C4-2B (cell line): ENCODE results near the gene SCN7A.

ENCODE experiments used
- H3K27ac ChIP-seq: fragments of 450-650 bp; 2 replicates; pipeline ENCODE4 v1.5.1; 2017
- CTCF ChIP-seq: fragments of 450-650 bp; conservative IDR thresholded peaks from 2 replicates; pipeline ENCODE4 v1.5.1; 2017; ENCODE audit warnings: mild to moderate bottlenecking
- ZFX ChIP-seq: fragments of 450-650 bp; IDR thresholded peaks from 2 replicates; pipeline ENCODE4 v1.6.1; 2017

Gene SCN7A

GRCh38 chr2:166494140-166494624 is at the start of gene SCN7A:
Gene SCN7A, minus strand, starts transcription at chr2:166494249. Its CDS starts 16,553 bp downstream, at chr2:166477696.
- no peak within 1 kb of the TSS for H3K27ac ChIP-seq

GRCh38 chr2:166539340-166540162 is 45.5 kb upstream of the SCN7A start:
- TF ChIP-seq CTCF: peak; percentile 84
- no peak for TF ChIP-seq ZFX
- no peak overlapping the region for H3K27ac ChIP-seq

More at GRCh38 chr2:166494140-166494624, at the start of gene SCN7A:
- TF ChIP-seq ZFX: no peak
- TF ChIP-seq CTCF: no peak

GRCh38 chr2:166536111-166536510 is 42.1 kb upstream of the SCN7A start:
- H3K27ac ChIP-seq: no peak overlapping the region
- no peak for TF ChIP-seq CTCF
- no peak for TF ChIP-seq ZFX

- H3K27ac ChIP-seq: no peak overlapping the region
- no peak for TF ChIP-seq ZFX
- TF ChIP-seq CTCF: no peak
These were observed 27.1 kb upstream of the SCN7A start for GRCh38 chr2:166521155-166521554.

- TF ChIP-seq CTCF: no peak
- TF ChIP-seq ZFX: no peak
These were observed 26.6 kb upstream of the SCN7A start for GRCh38 chr2:166520604-166521003.

GRCh38 chr2:166519391-166519962 is 25.4 kb upstream of the SCN7A start:
- TF ChIP-seq ZFX: no peak
- no peak for TF ChIP-seq CTCF
- no peak overlapping the region for H3K27ac ChIP-seq

More at GRCh38 chr2:166520604-166521003, 26.6 kb upstream of the SCN7A start:
- H3K27ac ChIP-seq: no peak overlapping the region

GRCh38 chr2:166518634-166519390 is 24.8 kb upstream of the SCN7A start:
- H3K27ac ChIP-seq: no peak overlapping the region
- TF ChIP-seq ZFX: no peak
- TF ChIP-seq CTCF: no peak
